HepG2 (cell line): ENCODE results near the gene SYNE1. TPM values are rescaled to one million over a fixed set of nuclear protein-coding genes. Genes with fewer than 3 reads are reported as not detected.

Experiments
- ATAC-seq: fragments of 200-7000 bp; cut with Tn5 transposase; 3 replicates; pipeline ENCODE4 v1.9.1; 2020; ENCODE audit warnings: mild to moderate bottlenecking, moderate library complexity
- BruUV-seq: library from RNA; stranded (reverse); fragments of 400-500 nt; replicated peaks from 2 replicates; lab custom pipeline; 2021; lab: Mats Ljungman, UMichigan
- CTCF ChIA-PET: fragments of 300-600 bp; formaldehyde crosslinking; extraction: SDS; loops from one replicate; lab custom pipeline; 2021; ENCODE audit warnings: low total read pairs, inconsistent platforms, low intra/inter-chr PET ratio; lab: Yijun Ruan, JAX
- POLR2A ChIA-PET: fragments of 350-600 bp; sonication (Branson Sonifier 250); formaldehyde crosslinking; loops from one replicate; lab custom pipeline; 2020; ENCODE audit warnings: antibody characterized with exemption, inconsistent platforms; lab: Yijun Ruan, JAX
- DNase-seq: peaks from one replicate; pipeline ENCODE4 v3.0.0-alpha.2; 2015; ENCODE audit warnings: low spot score
- FAIRE-seq: peaks from 3 replicates; lab custom pipeline; 2011; peaks lifted over from hg19 to GRCh38; lab: Jason Lieb, UNC
- H2AFZ ChIP-seq: one replicate; pipeline ENCODE4 v1.6.1; 2011; ENCODE audit warnings: low read length, inconsistent platforms
- H3K27ac ChIP-seq: fragments of 300-600 bp; 3 replicates; pipeline ENCODE4 v1.8.0; 2011; ENCODE audit warnings: mixed run types, mild to moderate bottlenecking, mixed read lengths, low read length, inconsistent platforms; ENCODE audit not compliant: insufficient read depth; ENCODE audit errors: extremely low read length
- H3K27me3 ChIP-seq, 2 experiments: fragments of 200-600 bp in 1 of 2; 2 replicates in 1 of 2; 3 replicates in 1 of 2; pipeline versions ENCODE4 v1.6.0 to v1.8.0; 2011; ENCODE audit warnings: low read length in 2 of 2, mild to moderate bottlenecking in 2 of 2, moderate library complexity in 2 of 2, inconsistent platforms in 1 of 2; ENCODE audit not compliant: insufficient read depth in 2 of 2, control insufficient read depth in 1 of 2
- H3K36me3 ChIP-seq, 2 experiments: fragments of 200-600 bp in 1 of 2; replicated peaks in 1 of 2; 2 replicates in 1 of 2; 3 replicates in 1 of 2; pipeline versions ENCODE4 v1.5.1 to v1.8.0; 2011; ENCODE audit warnings: low read length in 2 of 2, inconsistent platforms in 1 of 2; ENCODE audit not compliant: insufficient read depth in 2 of 2, control insufficient read depth in 1 of 2
- H3K4me1 ChIP-seq: 2 replicates; pipeline ENCODE4 v1.5.1; 2012; ENCODE audit warnings: low read length, inconsistent platforms; ENCODE audit not compliant: insufficient read depth
- H3K4me2 ChIP-seq: 2 replicates; pipeline ENCODE4 v1.6.0; 2011; ENCODE audit warnings: low read depth, low read length, inconsistent platforms
- H3K4me3 ChIP-seq, 3 experiments: fragments of 200-600 bp in 1 of 3; sonication (generic), shearing (Covaris generic) in 1 of 3; replicated peaks in 1 of 3; 2 replicates each; pipeline ENCODE4 v1.5.1; 2011 to 2016; ENCODE audit warnings: low read length in 3 of 3, inconsistent platforms in 2 of 3, low read depth in 2 of 3, mild to moderate bottlenecking in 2 of 3, control low read depth in 1 of 3, mixed read lengths in 1 of 3; ENCODE audit not compliant: insufficient read depth in 1 of 3
- H3K79me2 ChIP-seq: one replicate; pipeline ENCODE4 v1.6.1; 2011; ENCODE audit warnings: low read length, inconsistent platforms; ENCODE audit not compliant: insufficient read depth
- H3K9ac ChIP-seq: 2 replicates; pipeline ENCODE4 v1.6.0; 2011; ENCODE audit warnings: mild to moderate bottlenecking, low read depth, low read length, inconsistent platforms; ENCODE audit not compliant: insufficient read depth
- H3K9me3 ChIP-seq: 2 replicates; pipeline ENCODE4 v1.5.1; 2012; ENCODE audit warnings: mild to moderate bottlenecking, low read length
- H4K20me1 ChIP-seq: 2 replicates; pipeline ENCODE4 v1.6.0; 2011; ENCODE audit warnings: inconsistent platforms, mild to moderate bottlenecking, low read length, moderate library complexity; ENCODE audit not compliant: insufficient read depth
- FOXO1 ChIP-seq: sonication (generic); formaldehyde crosslinking; IDR thresholded peaks from 2 replicates; pipeline ENCODE4 v1.4.0; 2020; ENCODE audit warnings: missing genetic modification reagents
- HNF4G ChIP-seq, 2 experiments: sonication (generic) in 1 of 2; formaldehyde crosslinking in 1 of 2; IDR thresholded peaks; 2 replicates each; pipeline versions ENCODE4 v1.4.0 to v1.6.1; 2011 to 2020; ENCODE audit warnings: borderline replicate concordance in 2 of 2, low read depth in 2 of 2, mild to moderate bottlenecking in 2 of 2, low read length in 1 of 2, missing genetic modification reagents in 1 of 2, moderate library complexity in 1 of 2
- POLR2AphosphoS5 ChIP-seq: IDR thresholded peaks from 2 replicates; pipeline ENCODE4 v1.6.1; 2012; ENCODE audit warnings: low read depth, low read length
- ZGPAT ChIP-seq: IDR thresholded peaks from 2 replicates; pipeline ENCODE4 v1.6.1; 2016; ENCODE audit warnings: mild to moderate bottlenecking
- ZNF564 ChIP-seq: sonication (generic); formaldehyde crosslinking; IDR thresholded peaks from 2 replicates; pipeline ENCODE4 v1.8.1; 2023; ENCODE audit warnings: mild to moderate bottlenecking, missing genetic modification reagents
- ZUFSP ChIP-seq: sonication (generic); formaldehyde crosslinking; IDR thresholded peaks from 2 replicates; pipeline ENCODE4 v1.9.0; 2021; ENCODE audit warnings: missing genetic modification reagents, mild to moderate bottlenecking, borderline replicate concordance
- WGBS: methylation state at CpG from one replicate; pipeline ENCODE4 v1.1.6; 2017; ENCODE audit warnings: low lambda C conversion rate; 5-methylcytosine and 5-hydroxymethylcytosine counted together
- in situ Hi-C: cut with HindIII; loops from 2 replicates; pipeline ENCODE4 v1.10.0; 2017; ENCODE audit warnings: low pct_unique_long_range_greater_than_20kb; ENCODE audit not compliant: extremely low pct_ligation_motif_present
- intact Hi-C: fragments of 100-400 bp; cut with micrococcal nuclease; formaldehyde crosslinking; loops from one replicate; pipeline ENCODE4 v1.10.0; 2022; ENCODE audit not compliant: unreplicated experiment
- polyA plus RNA-seq, 8 experiments: library from polyadenylated mRNA; depleted of rRNA in 3 of 8; stranded (reverse) in 7 of 8; unstranded in 1 of 8; fragments of >200 nt; fragmentation: Illumina TruSeq in 4 of 8; extraction: Trizol in 4 of 8; gene quantifications; 2 replicates each; pipeline versions ENCODE4 v1.2.1 to v1.2.3, GENCODE V29; 2011 to 2016; ENCODE audit warnings: low read depth in 4 of 8, missing spikeins in 1 of 8, mixed read lengths in 1 of 8; ENCODE audit not compliant: insufficient read depth in 1 of 8
- total RNA-seq, 5 experiments: library from RNA; depleted of rRNA; stranded (reverse); fragments of >200 nt; fragmentation: Illumina TruSeq; extraction: Trizol; gene quantifications; 2 replicates each; pipeline ENCODE4 v1.2.3, GENCODE V29; 2016; ENCODE audit warnings: low read depth in 1 of 5

The SYNE1 gene
- total and polyA plus RNA-seq, 2 of the 13 experiments (the other 11 are each of a cell fraction or from before 2014, with no cell fraction given) = 5.5 to 15.9 TPM

GRCh38 chr6:152273638-152274037 is 363.5 kb downstream of the SYNE1 start:
- FAIRE-seq = no peak
- POLR2A ChIA-PET = interaction anchor here (1.3 kb wide), 1 partner anchor 28 kb away, joined by 5 read pairs; no protein-coding TSS in a partner anchor
- TF ChIP-seq HNF4G (IDR thresholded peaks at IDR 0.05; ENCODE audit: borderline replicate concordance, low read depth, low read length) = no peak
- TF ChIP-seq HNF4G (CRISPR knock-in tag; IDR thresholded peaks at IDR 0.05; ENCODE audit: borderline replicate concordance, low read depth) = no peak
- no peak for TF ChIP-seq ZNF564 (CRISPR knock-in tag)
- TF ChIP-seq POLR2AphosphoS5 = no peak
- no peak for TF ChIP-seq FOXO1 (CRISPR knock-in tag)
- TF ChIP-seq ZUFSP (CRISPR knock-in tag) = no peak
- no peak for TF ChIP-seq ZGPAT (CRISPR knock-in tag)
- TF ChIP-seq, all 625 proteins: peak for 0
- WGBS = 93% methylated on average over 4 of the region's 4 CpGs
- Histone ChIP-seq H3K27me3 (no peaks in the 10 kb centered on the region), H2AFZ (no peak overlapping the region), H3K79me2 (no peaks in the 10 kb centered on the region), H3K4me1 (peaks cover 22% of the 10 kb centered on the region), H3K9ac (no peak overlapping the region), H3K36me3 (no peaks in the 10 kb centered on the region), H3K4me2 (no peak overlapping the region), H3K27ac (no peak overlapping the region), H3K4me3 (no peak overlapping the region), H3K9me3 (no peaks in the 10 kb centered on the region), H4K20me1 (no peaks in the 10 kb centered on the region)
- CTCF ChIA-PET = no interaction called here
- DNase-seq (no peak), ATAC-seq (no peak)
- no TSS peak for BruUV-seq
- intact Hi-C loops (loop anchor here (10.0 kb wide), 1 partner anchor 779 kb away; the partner anchor contains the start of gene CCDC170), in situ Hi-C loops (no loop called here)
